ENCODE data around the gene BARD1.

DNA sequence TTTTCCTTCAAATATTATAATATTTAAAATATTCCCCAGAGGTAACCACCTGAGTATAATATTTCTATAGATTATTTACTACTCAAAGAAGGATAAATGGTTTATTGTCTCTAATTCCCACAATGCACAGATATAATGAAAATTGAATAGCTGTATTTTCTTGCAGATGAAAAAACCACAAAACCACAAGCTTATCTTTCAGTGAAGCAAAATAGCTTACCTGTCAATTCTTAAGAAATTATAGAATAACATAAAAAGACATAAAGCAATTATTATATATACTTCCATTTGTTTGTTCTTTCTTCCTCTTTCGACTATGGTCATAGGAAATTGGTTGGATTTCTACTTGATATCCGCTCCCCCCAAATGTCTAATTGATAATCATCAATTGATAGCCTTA, 98.8 kb downstream of the BARD1 start:
- TF ChIP-seq, protein P1, sequence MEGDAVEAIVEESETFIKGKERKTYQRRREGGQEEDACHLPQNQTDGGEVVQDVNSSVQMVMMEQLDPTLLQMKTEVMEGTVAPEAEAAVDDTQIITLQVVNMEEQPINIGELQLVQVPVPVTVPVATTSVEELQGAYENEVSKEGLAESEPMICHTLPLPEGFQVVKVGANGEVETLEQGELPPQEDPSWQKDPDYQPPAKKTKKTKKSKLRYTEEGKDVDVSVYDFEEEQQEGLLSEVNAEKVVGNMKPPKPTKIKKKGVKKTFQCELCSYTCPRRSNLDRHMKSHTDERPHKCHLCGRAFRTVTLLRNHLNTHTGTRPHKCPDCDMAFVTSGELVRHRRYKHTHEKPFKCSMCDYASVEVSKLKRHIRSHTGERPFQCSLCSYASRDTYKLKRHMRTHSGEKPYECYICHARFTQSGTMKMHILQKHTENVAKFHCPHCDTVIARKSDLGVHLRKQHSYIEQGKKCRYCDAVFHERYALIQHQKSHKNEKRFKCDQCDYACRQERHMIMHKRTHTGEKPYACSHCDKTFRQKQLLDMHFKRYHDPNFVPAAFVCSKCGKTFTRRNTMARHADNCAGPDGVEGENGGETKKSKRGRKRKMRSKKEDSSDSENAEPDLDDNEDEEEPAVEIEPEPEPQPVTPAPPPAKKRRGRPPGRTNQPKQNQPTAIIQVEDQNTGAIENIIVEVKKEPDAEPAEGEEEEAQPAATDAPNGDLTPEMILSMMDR (IDR thresholded peaks at IDR 0.05) = no peak
- no peak for TF ChIP-seq ZFX (IDR thresholded peaks at IDR 0.05; ENCODE audit: borderline replicate concordance)
